Measurements from ENCODE around the gene PAM16. TPM values are rescaled to one million over a fixed set of nuclear protein-coding genes. Genes with fewer than 3 reads are reported as not detected.

The PAM16 gene
- total RNA-seq, 1 experiment from 2014 or later: 80.4 TPM

- no peak overlapping the region for H3K56ac ChIP-seq (ENCODE audit: insufficient read length, low read depth, low read length)
- no peak overlapping the region for H2BK15ac ChIP-seq (ENCODE audit: low read depth, low read length)
- H3K23ac ChIP-seq (ENCODE audit: insufficient read length, low read depth, low read length): no peak overlapping the region
- H3K4me1 Mint-ChIP-seq: peaks cover 9 to 34% of the 10 kb centered on the region in 2 experiments
- H2BK12ac ChIP-seq (ENCODE audit: insufficient read length, low read depth, low read length): no peak overlapping the region
- H3K4me2 ChIP-seq (ENCODE audit: insufficient read depth, insufficient read length, low read length): no peak overlapping the region
- H3K79me1 ChIP-seq (ENCODE audit: insufficient read depth, low read depth, low read length, poor library complexity, severe bottlenecking): no peaks in the 10 kb centered on the region
- no peak overlapping the region for H3K27ac ChIP-seq (ENCODE audit: insufficient read length, low read depth, low read length)
- no peak overlapping the region for H2BK5ac ChIP-seq (ENCODE audit: insufficient read length, low read length)
- no peak overlapping the region for H3K4me3 Mint-ChIP-seq
- H3K14ac ChIP-seq (ENCODE audit: insufficient read depth, low read length): no peak overlapping the region; the same call in 1 of the 2 replicates
- no peak overlapping the region for H3K4ac ChIP-seq (ENCODE audit: low read depth, low read length)
- no peak overlapping the region for H4K5ac ChIP-seq (ENCODE audit: insufficient read length, low read depth, low read length)
- no peak overlapping the region for H3K9ac ChIP-seq (ENCODE audit: extremely low read depth, insufficient read length, low read length)
- no peak overlapping the region for H4K91ac ChIP-seq (ENCODE audit: insufficient read length, low read depth, low read length)
- H3K23me2 ChIP-seq (ENCODE audit: insufficient read length, low read depth, low read length, poor library complexity, severe bottlenecking): no peaks in the 10 kb centered on the region
- TF ChIP-seq CTCF (conservative IDR thresholded peaks at IDR 0.05): no peak
- no peaks in the 10 kb centered on the region for H3K9me3 ChIP-seq (ENCODE audit: control insufficient read depth, low read depth, low read length)
- no peak overlapping the region for H4K8ac ChIP-seq (replicated peaks; ENCODE audit: insufficient read length, low read depth, low read length)
- no peaks in the 10 kb centered on the region for H3K36me3 Mint-ChIP-seq (ENCODE audit: insufficient read depth in 1 of 3, low read depth in 3 of 3)
- no peak overlapping the region for H2BK120ac ChIP-seq (ENCODE audit: low read depth, low read length, poor library complexity, severe bottlenecking)
- no peak overlapping the region for H3K18ac ChIP-seq (ENCODE audit: insufficient read length, low read depth, low read length)
- peaks cover 3% of the 10 kb centered on the region for H4K20me1 ChIP-seq (ENCODE audit: control insufficient read depth, insufficient read depth, insufficient read length)
- H3K27me3 Mint-ChIP-seq (ENCODE audit: low read depth): no peaks in the 10 kb centered on the region
- no peak for DNase-seq
- peaks cover 6% of the 10 kb centered on the region; the same call in 1 of the 2 replicates for H3K4me1 ChIP-seq (ENCODE audit: insufficient read depth, low read length)
- H3K27me3 ChIP-seq (ENCODE audit: insufficient read depth, low read length): no peaks in the 10 kb centered on the region
- H3K79me2 ChIP-seq (ENCODE audit: insufficient read depth, low read length): peaks cover 5% of the 10 kb centered on the region; the same call in 1 of the 2 replicates
- no peak overlapping the region for H3K27ac Mint-ChIP-seq
- H3K9me3 Mint-ChIP-seq: no peaks in the 10 kb centered on the region
- WGBS (ENCODE audit: extremely low coverage, insufficient read length, low lambda C conversion rate): no CpG with 5 or more reads among the region's 30 CpGs
- H2AK5ac ChIP-seq (ENCODE audit: insufficient read length, low read length): no peak overlapping the region
- no peak overlapping the region for H2AFZ ChIP-seq (ENCODE audit: low read length)
- no peak overlapping the region for H2BK20ac ChIP-seq (ENCODE audit: low read depth, low read length, poor library complexity, severe bottlenecking)
- H3T11ph ChIP-seq (ENCODE audit: low read length): no peak overlapping the region
Observed at GRCh38 chr16:4322121-4323052, 28.7 kb downstream of the PAM16 start.
